Adrenal gland (tissue), 12 donors: ENCODE results near the gene CMC1. TPM values are rescaled to one million over a fixed set of nuclear protein-coding genes. Genes with fewer than 3 reads are reported as not detected.

ENCODE experiments used
- DNase-seq, 7 donors: peaks; one replicate each; pipeline ENCODE4 v3.0.0-alpha.2; 2019 to 2020
- H3K27ac ChIP-seq, 5 donors: fragments of 200-600 bp; sonication (generic) in 4 of 5; 1 replicate in 3 of 5; 2 replicates in 2 of 5; pipeline versions ENCODE4 v1.5.1 to v1.8.0; 2016 to 2020; ENCODE audit warnings: mild to moderate bottlenecking in 1 of 5
- H3K27me3 ChIP-seq: fragments of 200-600 bp; 2 replicates; pipeline ENCODE4 v1.8.0; 2021
- H3K36me3 ChIP-seq, 2 donors: fragments of 200-600 bp; replicated peaks in 1 of 2; 1 replicate in 1 of 2; 2 replicates in 1 of 2; pipeline versions ENCODE4 v1.5.1 to v1.8.0; 2018 to 2022
- H3K4me1 ChIP-seq, 2 donors: fragments of 200-600 bp; replicated peaks in 1 of 2; 1 replicate in 1 of 2; 2 replicates in 1 of 2; pipeline versions ENCODE4 v1.5.1 to v1.8.0; 2018 to 2021
- H3K4me3 ChIP-seq, 4 donors: fragments of 200-600 bp; sonication (generic) in 3 of 4; one replicate each; pipeline ENCODE4 v1.5.1; 2016 to 2018
- H3K9me3 ChIP-seq, 3 donors: fragments of 200-600 bp; sonication (generic) in 1 of 3; replicated peaks in 1 of 3; 1 replicate in 2 of 3; 2 replicates in 1 of 3; pipeline versions ENCODE4 v1.5.1 to v1.8.0; 2016 to 2021
- CTCF ChIP-seq, 6 experiments: fragments of 450-650 bp in 4 of 6; fragments of 200-600 bp in 2 of 6; sonication (generic) in 1 of 6; IDR thresholded peaks; 1 replicate in 5 of 6; 2 replicates in 1 of 6; pipeline versions ENCODE4 v1.5.1 to v1.8.0; 2016 to 2021; ENCODE audit warnings: antibody characterized with exemption in 6 of 6, mild to moderate bottlenecking in 2 of 6, moderate library complexity in 1 of 6
- POLR2A ChIP-seq, 2 donors: fragments of 450-650 bp; IDR thresholded peaks; one replicate each; pipeline ENCODE4 v1.6.1; 2017; ENCODE audit warnings: antibody characterized with exemption in 2 of 2, mild to moderate bottlenecking in 2 of 2, moderate library complexity in 1 of 2
- WGBS, 4 donors: extraction: QIAGEN DNeasy Blood & Tissue Kit in 2 of 4; methylation state at CpG; one replicate each; pipeline versions ENCODE4 v1.1.5 to v1.1.7; 2013 to 2017; 5-methylcytosine and 5-hydroxymethylcytosine counted together
- intact Hi-C, 2 donors: fragments of 100-400 bp; cut with DNase I; formaldehyde crosslinking; loops; one replicate each; pipeline versions ENCODE4 v1.14.1 to v1.15.0; 2022 to 2023
- polyA plus RNA-seq, 3 donors: library from polyadenylated mRNA; stranded (reverse); fragments of 200-250 nt in 2 of 3; fragments of 350-450 nt in 1 of 3; fragmentation: Illumina TruSeq in 1 of 3; extraction: RNeasy Lipid Tissue Mini Kit (QIAGEN cat#74804) in 1 of 3; gene quantifications; one replicate each; pipeline ENCODE4 v1.2.3, GENCODE V29; 2013 to 2014
- total RNA-seq, 9 donors: library from RNA; depleted of rRNA in 4 of 9; stranded (reverse); fragments of >200 nt in 4 of 9; fragments of 120-200 nt in 1 of 9; fragmentation: NEBNext Ultra II Directional in 1 of 9; extraction: Animal tissue kit (Norgen Biotek cat#: 25700) in 1 of 9; gene quantifications; one replicate each; pipeline versions ENCODE4 v1.1.0 to v1.2.4, GENCODE V29; 2013 to 2023
- donor health status: healthy with polysubstance abuse.
- donor health status: Bipolar disorder and iron deficiency.
- donor health status: DM: yes; HTN: yes; CAD: no.
- donor health status: DM: no; HTN: no; CAD: no.
- donor health status: DM: no; HTN: no; CAD: no.
- donor health status: DM: yes; HTN: yes; CAD: no.

Gene CMC1
- total and polyA plus RNA-seq, 12 donors = 6.7 to 32.8 (median 19.9) TPM

DNA sequence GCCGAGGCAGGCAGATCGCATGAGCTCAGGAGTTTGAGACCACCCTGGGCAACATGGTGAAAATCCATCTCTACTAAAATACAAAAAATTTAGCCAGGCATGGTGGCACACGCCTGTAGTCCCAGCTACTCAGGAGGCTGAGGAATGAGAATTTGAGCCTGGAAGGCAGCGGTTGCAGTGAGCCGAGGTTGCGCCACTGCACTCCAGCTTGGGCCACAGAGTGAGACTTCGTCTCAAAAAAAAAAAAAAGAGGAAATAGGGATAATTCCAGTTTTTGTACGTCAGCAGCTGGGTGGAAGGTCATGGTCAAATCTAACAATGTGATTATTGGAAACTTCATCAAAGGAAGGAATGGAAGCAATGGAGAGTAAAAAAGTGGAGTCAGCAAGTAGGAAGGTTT, 3.1 kb downstream of the CMC1 start:
- peaks cover 10 to 43% of the 10 kb centered on the region in 2 donors for H3K4me1 ChIP-seq
- no peak overlapping the region for H3K27ac ChIP-seq
- TF ChIP-seq POLR2A (IDR thresholded peaks at IDR 0.05) = no peak
- TF ChIP-seq CTCF (IDR thresholded peaks at IDR 0.05) = no peak
- no peak overlapping the region for H3K4me3 ChIP-seq
- intact Hi-C loops = no loop called here
- H3K9me3 ChIP-seq = no peaks in the 10 kb centered on the region
- peak in 3 of 7 donors; percentile 15 to 19 (median 15) for DNase-seq
- WGBS, 4 donors = 72 to 84% (median 76%) methylated on average over 8 of the region's 8 CpGs
- H3K36me3 ChIP-seq = no peaks in the 10 kb centered on the region
- H3K27me3 ChIP-seq = no peaks in the 10 kb centered on the region

GRCh38 chr3:28247286-28247685, 5.9 kb downstream of the CMC1 start:
- H3K4me1 ChIP-seq = peaks cover 8 to 41% of the 10 kb centered on the region in 2 donors
- TF ChIP-seq CTCF (IDR thresholded peaks at IDR 0.05) = no peak
- no peak for TF ChIP-seq POLR2A (IDR thresholded peaks at IDR 0.05)
- intact Hi-C loops = no loop called here
- no peaks in the 10 kb centered on the region for H3K36me3 ChIP-seq
- no peak overlapping the region for H3K4me3 ChIP-seq
- no peak for DNase-seq
- 76 to 94% (median 89%) methylated on average over 1 of the region's 1 CpG for WGBS, 4 donors
- no peaks in the 10 kb centered on the region for H3K27me3 ChIP-seq
- H3K27ac ChIP-seq = no peak overlapping the region
- no peaks in the 10 kb centered on the region for H3K9me3 ChIP-seq

- Histone ChIP-seq H3K27me3 (no peaks in the 10 kb centered on the region), H3K4me3 (no peak overlapping the region), H3K27ac (no peak overlapping the region), H3K36me3 (no peaks in the 10 kb centered on the region), H3K4me1 (peaks cover 0 to 16% of the 10 kb centered on the region in 2 donors), H3K9me3 (no peaks in the 10 kb centered on the region)
- intact Hi-C loops = no loop called here
- TF ChIP-seq CTCF (IDR thresholded peaks at IDR 0.05) (no peak), POLR2A (IDR thresholded peaks at IDR 0.05) (no peak)
- WGBS, 4 donors = 43 to 52% (median 47%) methylated on average over 3 of the region's 3 CpGs
- DNase-seq = no peak
Measured at GRCh38 chr3:28250999-28251398, 9.6 kb downstream of the CMC1 start.

DNA sequence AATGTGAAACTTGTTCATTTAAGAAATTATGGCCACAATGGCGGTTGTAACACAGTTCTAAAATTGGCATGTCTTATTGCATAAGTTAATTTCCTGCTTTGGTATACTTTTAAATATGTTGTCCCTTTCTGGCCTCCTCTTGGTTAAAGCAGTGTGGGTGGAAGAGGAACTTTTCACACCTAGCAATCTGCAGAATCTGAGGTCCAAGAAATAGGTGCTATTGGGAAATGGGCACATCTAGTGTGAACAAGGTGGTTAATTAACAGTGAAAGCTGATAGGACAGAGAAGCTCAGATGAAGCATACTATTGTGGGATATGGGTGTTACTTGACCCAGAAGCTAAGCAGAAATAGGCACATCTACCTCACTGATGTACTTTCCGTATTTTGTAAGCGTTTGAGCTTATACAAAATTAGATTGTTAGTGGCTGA, 10.6 kb downstream of the CMC1 start:
- no peaks in the 10 kb centered on the region for H3K27me3 ChIP-seq
- TF ChIP-seq CTCF (IDR thresholded peaks at IDR 0.05) = no peak
- no peak for TF ChIP-seq POLR2A (IDR thresholded peaks at IDR 0.05)
- DNase-seq = no peak
- intact Hi-C loops = no loop called here
- H3K27ac ChIP-seq = no peak overlapping the region
- H3K9me3 ChIP-seq = no peaks in the 10 kb centered on the region
- WGBS, 4 donors = 78 to 87% (median 80%) methylated on average over 3 of the region's 3 CpGs
- no peak overlapping the region for H3K4me3 ChIP-seq
- H3K36me3 ChIP-seq = no peaks in the 10 kb centered on the region
- H3K4me1 ChIP-seq = peaks cover 0 to 8% of the 10 kb centered on the region in 2 donors
